ENCODE results near the gene NCAM1. TPM values are rescaled to one million over a fixed set of nuclear protein-coding genes. Genes with fewer than 3 reads are reported as not detected.

The NCAM1 gene
- total and polyA plus RNA-seq, 2 of the 13 experiments (the other 11 are each of a cell fraction or from before 2014, with no cell fraction given), result 0.05 TPM; not detected in 1

- TF ChIP-seq, protein P1, sequence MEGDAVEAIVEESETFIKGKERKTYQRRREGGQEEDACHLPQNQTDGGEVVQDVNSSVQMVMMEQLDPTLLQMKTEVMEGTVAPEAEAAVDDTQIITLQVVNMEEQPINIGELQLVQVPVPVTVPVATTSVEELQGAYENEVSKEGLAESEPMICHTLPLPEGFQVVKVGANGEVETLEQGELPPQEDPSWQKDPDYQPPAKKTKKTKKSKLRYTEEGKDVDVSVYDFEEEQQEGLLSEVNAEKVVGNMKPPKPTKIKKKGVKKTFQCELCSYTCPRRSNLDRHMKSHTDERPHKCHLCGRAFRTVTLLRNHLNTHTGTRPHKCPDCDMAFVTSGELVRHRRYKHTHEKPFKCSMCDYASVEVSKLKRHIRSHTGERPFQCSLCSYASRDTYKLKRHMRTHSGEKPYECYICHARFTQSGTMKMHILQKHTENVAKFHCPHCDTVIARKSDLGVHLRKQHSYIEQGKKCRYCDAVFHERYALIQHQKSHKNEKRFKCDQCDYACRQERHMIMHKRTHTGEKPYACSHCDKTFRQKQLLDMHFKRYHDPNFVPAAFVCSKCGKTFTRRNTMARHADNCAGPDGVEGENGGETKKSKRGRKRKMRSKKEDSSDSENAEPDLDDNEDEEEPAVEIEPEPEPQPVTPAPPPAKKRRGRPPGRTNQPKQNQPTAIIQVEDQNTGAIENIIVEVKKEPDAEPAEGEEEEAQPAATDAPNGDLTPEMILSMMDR (CRISPR knock-in tag; IDR thresholded peaks at IDR 0.05), result peak; percentile 61
- no peak for TF ChIP-seq NFE2L1 (CRISPR knock-in tag; IDR thresholded peaks at IDR 0.05; ENCODE audit: borderline replicate concordance)
- TF ChIP-seq ZNF576 (CRISPR knock-in tag; IDR thresholded peaks at IDR 0.05), result no peak
- TF ChIP-seq ZNF3 (CRISPR knock-in tag; IDR thresholded peaks at IDR 0.05), result no peak
- TF ChIP-seq XRCC5 (optimal IDR thresholded peaks at IDR 0.05; ENCODE audit: low read length), result peak; percentile 37
- no peak for TF ChIP-seq KDM2A (CRISPR knock-in tag; IDR thresholded peaks at IDR 0.05; ENCODE audit: borderline replicate concordance, low read depth)
- no peak for TF ChIP-seq ZNF431 (CRISPR knock-in tag; IDR thresholded peaks at IDR 0.05; ENCODE audit: borderline replicate concordance, low read depth)
- peak in 1 of 2 experiments; percentile 13; a peak in 1 of 4 replicates for TF ChIP-seq MAFK (conservative IDR thresholded peaks at IDR 0.05 in 1 of 2, IDR thresholded peaks at IDR 0.05 in 1 of 2; ENCODE audit: low read length in 2 of 2)
- TF ChIP-seq, protein P2, sequence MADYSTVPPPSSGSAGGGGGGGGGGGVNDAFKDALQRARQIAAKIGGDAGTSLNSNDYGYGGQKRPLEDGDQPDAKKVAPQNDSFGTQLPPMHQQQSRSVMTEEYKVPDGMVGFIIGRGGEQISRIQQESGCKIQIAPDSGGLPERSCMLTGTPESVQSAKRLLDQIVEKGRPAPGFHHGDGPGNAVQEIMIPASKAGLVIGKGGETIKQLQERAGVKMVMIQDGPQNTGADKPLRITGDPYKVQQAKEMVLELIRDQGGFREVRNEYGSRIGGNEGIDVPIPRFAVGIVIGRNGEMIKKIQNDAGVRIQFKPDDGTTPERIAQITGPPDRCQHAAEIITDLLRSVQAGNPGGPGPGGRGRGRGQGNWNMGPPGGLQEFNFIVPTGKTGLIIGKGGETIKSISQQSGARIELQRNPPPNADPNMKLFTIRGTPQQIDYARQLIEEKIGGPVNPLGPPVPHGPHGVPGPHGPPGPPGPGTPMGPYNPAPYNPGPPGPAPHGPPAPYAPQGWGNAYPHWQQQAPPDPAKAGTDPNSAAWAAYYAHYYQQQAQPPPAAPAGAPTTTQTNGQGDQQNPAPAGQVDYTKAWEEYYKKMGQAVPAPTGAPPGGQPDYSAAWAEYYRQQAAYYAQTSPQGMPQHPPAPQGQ (CRISPR knock-in tag; IDR thresholded peaks at IDR 0.05; ENCODE audit: borderline replicate concordance), result no peak
- TF ChIP-seq SCMH1 (CRISPR knock-in tag; IDR thresholded peaks at IDR 0.05; ENCODE audit: borderline replicate concordance), result no peak
- TF ChIP-seq ARNT (IDR thresholded peaks at IDR 0.05), result no peak
- TF ChIP-seq HDAC1 (CRISPR knock-in tag; IDR thresholded peaks at IDR 0.05), result no peak
- TF ChIP-seq PAF1 (CRISPR knock-in tag; IDR thresholded peaks at IDR 0.05), result no peak
- no peak for TF ChIP-seq SAFB2 (CRISPR knock-in tag; IDR thresholded peaks at IDR 0.05; ENCODE audit: borderline replicate concordance, low read depth)
- TF ChIP-seq ONECUT2 (CRISPR knock-in tag; IDR thresholded peaks at IDR 0.05), result no peak
- TF ChIP-seq ZNF749 (CRISPR knock-in tag; IDR thresholded peaks at IDR 0.05; ENCODE audit: borderline replicate concordance), result no peak
- TF ChIP-seq TSC22D2 (CRISPR knock-in tag; IDR thresholded peaks at IDR 0.05; ENCODE audit: borderline replicate concordance), result no peak
- no peak for TF ChIP-seq CCDC6 (CRISPR knock-in tag; IDR thresholded peaks at IDR 0.05)
- TF ChIP-seq SSRP1 (CRISPR knock-in tag; IDR thresholded peaks at IDR 0.05), result no peak
- peak; percentile 58 for TF ChIP-seq STAG1 (CRISPR knock-in tag; IDR thresholded peaks at IDR 0.05)
- TF ChIP-seq, protein P3, sequence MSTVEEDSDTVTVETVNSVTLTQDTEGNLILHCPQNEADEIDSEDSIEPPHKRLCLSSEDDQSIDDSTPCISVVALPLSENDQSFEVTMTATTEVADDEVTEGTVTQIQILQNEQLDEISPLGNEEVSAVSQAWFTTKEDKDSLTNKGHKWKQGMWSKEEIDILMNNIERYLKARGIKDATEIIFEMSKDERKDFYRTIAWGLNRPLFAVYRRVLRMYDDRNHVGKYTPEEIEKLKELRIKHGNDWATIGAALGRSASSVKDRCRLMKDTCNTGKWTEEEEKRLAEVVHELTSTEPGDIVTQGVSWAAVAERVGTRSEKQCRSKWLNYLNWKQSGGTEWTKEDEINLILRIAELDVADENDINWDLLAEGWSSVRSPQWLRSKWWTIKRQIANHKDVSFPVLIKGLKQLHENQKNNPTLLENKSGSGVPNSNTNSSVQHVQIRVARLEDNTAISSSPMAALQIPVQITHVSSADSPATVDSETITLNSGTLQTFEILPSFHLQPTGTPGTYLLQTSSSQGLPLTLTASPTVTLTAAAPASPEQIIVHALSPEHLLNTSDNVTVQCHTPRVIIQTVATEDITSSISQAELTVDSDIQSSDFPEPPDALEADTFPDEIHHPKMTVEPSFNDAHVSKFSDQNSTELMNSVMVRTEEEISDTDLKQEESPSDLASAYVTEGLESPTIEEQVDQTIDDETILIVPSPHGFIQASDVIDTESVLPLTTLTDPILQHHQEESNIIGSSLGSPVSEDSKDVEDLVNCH (CRISPR knock-in tag; IDR thresholded peaks at IDR 0.05), result no peak
- TF ChIP-seq WIZ (CRISPR knock-in tag; IDR thresholded peaks at IDR 0.05), result no peak
- TF ChIP-seq TAF15 (IDR thresholded peaks at IDR 0.05; ENCODE audit: low read depth, low read length, poor library complexity, severe bottlenecking), result no peak
- no peak for TF ChIP-seq SP1 (IDR thresholded peaks at IDR 0.05)
- TF ChIP-seq SP1 (CRISPR knock-in tag; IDR thresholded peaks at IDR 0.05), result no peak
Observed at GRCh38 chr11:113113801-113114704, 152.8 kb downstream of the NCAM1 start (continued).
